Right atrium auricular region (tissue), 2 donors: ENCODE measurements around the gene LYZL1. TPM values are rescaled to one million over a fixed set of nuclear protein-coding genes. Genes with fewer than 3 reads are reported as not detected.

Experiments
- DNase-seq: peaks from one replicate; pipeline ENCODE4 v3.0.0-alpha.2; 2019; ENCODE audit warnings: low spot score
- H3K27ac ChIP-seq, 2 donors: fragments of 200-600 bp; sonication (generic); 1 replicate in 1 of 2; 2 replicates in 1 of 2; pipeline ENCODE4 v1.5.1; 2016 to 2019
- H3K27me3 ChIP-seq, 2 donors: fragments of 200-600 bp; sonication (generic); one replicate each; pipeline versions ENCODE4 v1.5.1 to v1.6.0; 2017 to 2019
- H3K36me3 ChIP-seq: fragments of 200-600 bp; sonication (generic); one replicate; pipeline ENCODE4 v1.5.1; 2016
- H3K4me1 ChIP-seq, 2 donors: fragments of 200-600 bp; sonication (generic); one replicate each; pipeline versions ENCODE4 v1.5.1 to v1.6.0; 2017 to 2019
- H3K4me3 ChIP-seq, 2 donors: fragments of 200-600 bp; sonication (generic); 1 replicate in 1 of 2; 2 replicates in 1 of 2; pipeline ENCODE4 v1.5.1; 2017 to 2019; ENCODE audit warnings: mild to moderate bottlenecking in 1 of 2, moderate library complexity in 1 of 2
- H3K9me3 ChIP-seq, 2 donors: fragments of 200-600 bp; sonication (generic); one replicate each; pipeline ENCODE4 v1.5.1; 2019
- CTCF ChIP-seq, 2 donors: fragments of 200-600 bp; sonication (generic); IDR thresholded peaks; one replicate each; pipeline ENCODE4 v1.5.1; 2019; ENCODE audit warnings: antibody characterized with exemption in 2 of 2
- total RNA-seq, 2 donors: library from RNA; depleted of rRNA; stranded (reverse); fragments of >200 nt; gene quantifications; one replicate each; pipeline ENCODE4 v1.1.0, GENCODE V29; 2016

Gene LYZL1
- total RNA-seq, 2 donors from 2014 or later = not detected

GRCh38 chr10:29273478-29273877 lies 15.4 kb upstream of the LYZL1 start:
- Histone ChIP-seq H3K27ac (no peak overlapping the region), H3K36me3 (no peaks in the 10 kb centered on the region), H3K4me1 (no peaks in the 10 kb centered on the region), H3K4me3 (no peak overlapping the region), H3K9me3 (no peaks in the 10 kb centered on the region), H3K27me3 (no peaks in the 10 kb centered on the region)
- TF ChIP-seq CTCF (IDR thresholded peaks at IDR 0.05) = no peak
- no peak for DNase-seq

- Histone ChIP-seq H3K27me3 (no peaks in the 10 kb centered on the region), H3K27ac (no peak overlapping the region), H3K9me3 (no peaks in the 10 kb centered on the region), H3K36me3 (no peaks in the 10 kb centered on the region), H3K4me1 (no peaks in the 10 kb centered on the region), H3K4me3 (no peak overlapping the region)
- no peak for DNase-seq
- TF ChIP-seq CTCF (IDR thresholded peaks at IDR 0.05) = no peak
These were observed 12.5 kb upstream of the LYZL1 start for GRCh38 chr10:29276251-29276850.

- DNase-seq = no peak
- Histone ChIP-seq H3K27me3 (no peaks in the 10 kb centered on the region), H3K9me3 (no peaks in the 10 kb centered on the region), H3K4me1 (no peaks in the 10 kb centered on the region), H3K4me3 (no peak overlapping the region), H3K27ac (no peak overlapping the region), H3K36me3 (no peaks in the 10 kb centered on the region)
- TF ChIP-seq CTCF (IDR thresholded peaks at IDR 0.05) = no peak
These were observed 11.6 kb upstream of the LYZL1 start for GRCh38 chr10:29277296-29277695.

GRCh38 chr10:29279779-29280487 lies 8.9 kb upstream of the LYZL1 start:
- Histone ChIP-seq H3K4me1 (no peaks in the 10 kb centered on the region), H3K36me3 (no peaks in the 10 kb centered on the region), H3K4me3 (no peak overlapping the region), H3K27me3 (no peaks in the 10 kb centered on the region), H3K27ac (no peak overlapping the region), H3K9me3 (no peaks in the 10 kb centered on the region)
- no peak for DNase-seq
- no peak for TF ChIP-seq CTCF (IDR thresholded peaks at IDR 0.05)

- H3K4me3 ChIP-seq = no peak overlapping the region
- H3K36me3 ChIP-seq = no peaks in the 10 kb centered on the region
- no peaks in the 10 kb centered on the region for H3K4me1 ChIP-seq
- H3K9me3 ChIP-seq = no peaks in the 10 kb centered on the region
- no peak overlapping the region for H3K27ac ChIP-seq
- DNase-seq = no peak
- no peak for TF ChIP-seq CTCF (IDR thresholded peaks at IDR 0.05)
- no peaks in the 10 kb centered on the region for H3K27me3 ChIP-seq
These were observed 8.4 kb upstream of the LYZL1 start for GRCh38 chr10:29280488-29280840.

GRCh38 chr10:29285624-29286051 lies 3.2 kb upstream of the LYZL1 start:
- DNase-seq = no peak
- Histone ChIP-seq H3K9me3 (no peaks in the 10 kb centered on the region), H3K27me3 (no peaks in the 10 kb centered on the region), H3K4me1 (no peaks in the 10 kb centered on the region), H3K36me3 (no peaks in the 10 kb centered on the region), H3K27ac (no peak overlapping the region), H3K4me3 (no peak overlapping the region)
- no peak for TF ChIP-seq CTCF (IDR thresholded peaks at IDR 0.05)
